HL-60 (cell line): Measurements from ENCODE around the gene TIGD3.

Experiments
- DNase-seq, 2 experiments: peaks; one replicate each; pipeline ENCODE4 v3.0.0-alpha.2; 2010 to 2020; ENCODE audit warnings: low read depth in 1 of 2, low spot score in 1 of 2
- H3K27ac ChIP-seq: fragments of 250-450 bp; sonication (Bioruptor Pico); replicated peaks from 2 replicates; pipeline ENCODE4 v1.5.1; 2020; ENCODE audit warnings: mild to moderate bottlenecking, moderate library complexity
- H3K27me3 ChIP-seq: fragments of 250-450 bp; sonication (Bioruptor Pico); 2 replicates; pipeline ENCODE4 v1.5.1; 2021; ENCODE audit warnings: mild to moderate bottlenecking, moderate library complexity; ENCODE audit not compliant: insufficient read depth, poor library complexity, severe bottlenecking
- H3K4me3 ChIP-seq: replicated peaks from 2 replicates; pipeline ENCODE4 v1.5.1; 2011; ENCODE audit warnings: mild to moderate bottlenecking, control low read depth, low read length; ENCODE audit not compliant: insufficient read depth
- CTCF ChIP-seq: IDR thresholded peaks from one replicate; pipeline ENCODE4 v1.5.1; 2011; ENCODE audit warnings: low read length, control low read depth, inconsistent platforms; ENCODE audit not compliant: insufficient read depth
- GABPA ChIP-seq: IDR thresholded peaks from 2 replicates; pipeline ENCODE4 v1.6.1; 2012; ENCODE audit warnings: low read depth
- POLR2AphosphoS5 ChIP-seq: IDR thresholded peaks from 2 replicates; pipeline ENCODE4 v1.6.1; 2012; ENCODE audit warnings: low read depth
- REST ChIP-seq: IDR thresholded peaks from 2 replicates; pipeline ENCODE4 v1.6.1; 2012; ENCODE audit warnings: low read depth; ENCODE audit not compliant: insufficient replicate concordance
- SPI1 ChIP-seq: IDR thresholded peaks from 2 replicates; pipeline ENCODE4 v1.6.1; 2012; ENCODE audit warnings: low read depth, mild to moderate bottlenecking, borderline replicate concordance

Gene TIGD3

GRCh38 chr11:65378928-65379638, 24.5 kb downstream of the TIGD3 start:
- no peak for TF ChIP-seq CTCF
- no peak for TF ChIP-seq GABPA
- TF ChIP-seq SPI1, result no peak
- TF ChIP-seq REST, result no peak
- TF ChIP-seq POLR2AphosphoS5, result no peak
- no peak for DNase-seq
- Histone ChIP-seq H3K4me3 (no peak overlapping the region), H3K27ac (no peak overlapping the region), H3K27me3 (no peaks in the 10 kb centered on the region)

- TF ChIP-seq SPI1 (no peak), POLR2AphosphoS5 (no peak), GABPA (no peak), REST (no peak), CTCF (no peak)
- no peak for DNase-seq
- H3K27ac ChIP-seq, result no peak overlapping the region
- H3K27me3 ChIP-seq, result no peaks in the 10 kb centered on the region
- no peak overlapping the region for H3K4me3 ChIP-seq
These were observed 25.3 kb downstream of the TIGD3 start for GRCh38 chr11:65379698-65380459.

- Histone ChIP-seq H3K27me3 (no peaks in the 10 kb centered on the region), H3K4me3 (no peak overlapping the region), H3K27ac (no peak overlapping the region)
- TF ChIP-seq REST, result no peak
- TF ChIP-seq SPI1, result no peak
- no peak for TF ChIP-seq GABPA
- TF ChIP-seq CTCF, result no peak
- TF ChIP-seq POLR2AphosphoS5, result no peak
- DNase-seq, result no peak
These were observed 26.0 kb downstream of the TIGD3 start for GRCh38 chr11:65380460-65381119.
